Karpas-422 (cell line): ENCODE data around the gene TFIP11. TPM values are rescaled to one million over a fixed set of nuclear protein-coding genes. Genes with fewer than 3 reads are reported as not detected.

ENCODE experiments used
- DNase-seq: peaks from one replicate; pipeline ENCODE4 v3.0.0-alpha.2; 2015
- H2AFZ ChIP-seq: fragments of 200-600 bp; sonication (generic); 2 replicates; pipeline ENCODE4 v1.6.1; 2014; ENCODE audit warnings: antibody characterized with exemption, low read length, mixed read lengths
- H3K27ac ChIP-seq: fragments of 200-600 bp; sonication (generic); 2 replicates; pipeline ENCODE4 v1.5.1; 2014; ENCODE audit warnings: mild to moderate bottlenecking, low read length, moderate library complexity
- H3K27me3 ChIP-seq: fragments of 200-600 bp; sonication (generic); 2 replicates; pipeline ENCODE4 v1.6.1; 2014; ENCODE audit warnings: low read length, mixed read lengths
- H3K36me3 ChIP-seq: fragments of 200-600 bp; sonication (generic); 2 replicates; pipeline ENCODE4 v1.6.1; 2014; ENCODE audit warnings: low read length, mixed read lengths; ENCODE audit not compliant: insufficient read depth
- H3K4me1 ChIP-seq: fragments of 200-600 bp; sonication (generic); 2 replicates; pipeline ENCODE4 v1.6.1; 2014; ENCODE audit warnings: mild to moderate bottlenecking, low read length, mixed read lengths
- H3K4me2 ChIP-seq: fragments of 200-600 bp; sonication (generic); 2 replicates; pipeline ENCODE4 v1.6.1; 2014; ENCODE audit warnings: low read length, low read depth, mild to moderate bottlenecking; ENCODE audit not compliant: poor library complexity, severe bottlenecking
- H3K4me3 ChIP-seq: fragments of 200-600 bp; sonication (generic); 2 replicates; pipeline ENCODE4 v1.5.1; 2014; ENCODE audit warnings: mild to moderate bottlenecking, antibody characterized with exemption, low read length, mixed read lengths
- H3K79me2 ChIP-seq: fragments of 200-600 bp; sonication (generic); 2 replicates; pipeline ENCODE4 v1.6.1; 2014; ENCODE audit warnings: mild to moderate bottlenecking, low read length, mixed read lengths
- H3K9ac ChIP-seq: fragments of 200-600 bp; sonication (generic); 2 replicates; pipeline ENCODE4 v1.6.0; 2014; ENCODE audit warnings: low read length
- H3K9me2 ChIP-seq: fragments of 200-600 bp; sonication (generic), shearing (Covaris generic); replicated peaks from 2 replicates; pipeline ENCODE4 v1.6.0; 2014; ENCODE audit warnings: mild to moderate bottlenecking, low read length, moderate library complexity; ENCODE audit not compliant: insufficient read depth
- H3K9me3 ChIP-seq: fragments of 300-700, 200-600 bp; sonication (generic); 2 replicates; pipeline ENCODE4 v1.6.1; 2014; ENCODE audit warnings: low read length, mixed read lengths
- H4K20me1 ChIP-seq: fragments of 200-600 bp; sonication (generic); 2 replicates; pipeline ENCODE4 v1.6.1; 2014; ENCODE audit warnings: mild to moderate bottlenecking, antibody characterized with exemption, low read length, low read depth; ENCODE audit not compliant: insufficient read depth
- total RNA-seq: library from RNA; depleted of rRNA; stranded (reverse); fragments of >200 nt; shearing (Covaris generic); gene quantifications from 2 replicates; pipeline ENCODE4 v1.2.3, GENCODE V29; 2014; ENCODE audit warnings: low replicate concordance

TFIP11 gene
- total RNA-seq, 1 experiment from 2014 or later, result 46.0 TPM

GRCh38 chr22:26547426-26547825, 35.2 kb upstream of the TFIP11 start:
- H3K36me3 ChIP-seq, result no peaks in the 10 kb centered on the region
- H3K4me1 ChIP-seq, result peaks cover 52% of the 10 kb centered on the region
- H3K27me3 ChIP-seq, result no peaks in the 10 kb centered on the region
- H3K27ac ChIP-seq, result 0 out of 2 replicates have a peak overlapping the region, but pooled peaks have one; percentile 22
- DNase-seq, result no peak
- no peak overlapping the region for H3K4me3 ChIP-seq
- H3K79me2 ChIP-seq, result peaks cover 79% of the 10 kb centered on the region
- no peak overlapping the region for H3K9ac ChIP-seq
- no peaks in the 10 kb centered on the region for H3K9me3 ChIP-seq
- no peaks in the 10 kb centered on the region for H3K9me2 ChIP-seq
- H3K4me2 ChIP-seq, result no peak overlapping the region
- H4K20me1 ChIP-seq, result no peaks in the 10 kb centered on the region
- H2AFZ ChIP-seq, result no peak overlapping the region

GRCh38 chr22:26546282-26546681, 34.0 kb upstream of the TFIP11 start:
- peaks cover 42% of the 10 kb centered on the region for H3K4me1 ChIP-seq
- no peaks in the 10 kb centered on the region for H3K9me3 ChIP-seq
- H3K27me3 ChIP-seq, result no peaks in the 10 kb centered on the region
- H3K79me2 ChIP-seq, result peaks cover 68% of the 10 kb centered on the region
- H3K9ac ChIP-seq, result 0 out of 2 replicates have a peak overlapping the region, but pooled peaks have one; percentile 6
- H4K20me1 ChIP-seq, result no peaks in the 10 kb centered on the region
- H3K4me2 ChIP-seq, result no peak overlapping the region
- no peaks in the 10 kb centered on the region for H3K9me2 ChIP-seq
- no peaks in the 10 kb centered on the region for H3K36me3 ChIP-seq
- no peak overlapping the region for H3K4me3 ChIP-seq
- no peak overlapping the region for H2AFZ ChIP-seq
- H3K27ac ChIP-seq, result peak overlapping the region; percentile 57
- no peak for DNase-seq

GRCh38 chr22:26545827-26546226, 33.6 kb upstream of the TFIP11 start:
- Histone ChIP-seq H2AFZ (no peak overlapping the region), H4K20me1 (no peaks in the 10 kb centered on the region), H3K79me2 (peaks cover 64% of the 10 kb centered on the region), H3K27ac (peak overlapping the region; percentile 57), H3K9me2 (no peaks in the 10 kb centered on the region), H3K9me3 (no peaks in the 10 kb centered on the region), H3K4me3 (no peak overlapping the region), H3K4me1 (peaks cover 38% of the 10 kb centered on the region), H3K27me3 (no peaks in the 10 kb centered on the region), H3K4me2 (no peak overlapping the region), H3K36me3 (no peaks in the 10 kb centered on the region), H3K9ac (no peak overlapping the region)
- DNase-seq, result no peak

- Histone ChIP-seq H3K36me3 (0 out of 2 replicates have a peak, but pooled peaks cover 2% of the 10 kb centered on the region), H3K9me3 (no peaks in the 10 kb centered on the region), H3K4me1 (peaks cover 33% of the 10 kb centered on the region), H2AFZ (no peak overlapping the region), H3K4me3 (no peak overlapping the region), H3K9me2 (no peaks in the 10 kb centered on the region), H3K79me2 (peaks cover 59% of the 10 kb centered on the region), H3K27ac (peak overlapping the region; percentile 57; the same call in 1 of the 2 replicates), H3K9ac (no peak overlapping the region), H3K27me3 (no peaks in the 10 kb centered on the region), H3K4me2 (no peak overlapping the region), H4K20me1 (no peaks in the 10 kb centered on the region)
- no peak for DNase-seq
Observed at GRCh38 chr22:26545385-26545784, 33.1 kb upstream of the TFIP11 start.

- no peak overlapping the region for H3K4me3 ChIP-seq
- no peak overlapping the region for H3K9ac ChIP-seq
- H3K27me3 ChIP-seq, result no peaks in the 10 kb centered on the region
- H3K79me2 ChIP-seq, result peaks cover 54% of the 10 kb centered on the region
- H3K4me1 ChIP-seq, result peaks cover 28% of the 10 kb centered on the region
- H3K9me3 ChIP-seq, result no peaks in the 10 kb centered on the region
- peak overlapping the region; percentile 46 for H3K27ac ChIP-seq
- DNase-seq, result no peak
- 0 out of 2 replicates have a peak, but pooled peaks cover 2% of the 10 kb centered on the region for H3K36me3 ChIP-seq
- H4K20me1 ChIP-seq, result no peaks in the 10 kb centered on the region
- no peak overlapping the region for H2AFZ ChIP-seq
- H3K4me2 ChIP-seq, result no peak overlapping the region
- H3K9me2 ChIP-seq, result no peaks in the 10 kb centered on the region
Observed at GRCh38 chr22:26544489-26544888, 32.2 kb upstream of the TFIP11 start.

- no peak overlapping the region for H3K4me3 ChIP-seq
- 0 out of 2 replicates have a peak, but pooled peaks cover 2% of the 10 kb centered on the region for H3K36me3 ChIP-seq
- H3K27ac ChIP-seq, result no peak overlapping the region
- H3K4me2 ChIP-seq, result no peak overlapping the region
- peaks cover 20% of the 10 kb centered on the region for H3K4me1 ChIP-seq
- DNase-seq, result no peak
- no peak overlapping the region for H2AFZ ChIP-seq
- peaks cover 40% of the 10 kb centered on the region for H3K79me2 ChIP-seq
- H3K9me2 ChIP-seq, result no peaks in the 10 kb centered on the region
- H3K9me3 ChIP-seq, result no peaks in the 10 kb centered on the region
- no peaks in the 10 kb centered on the region for H3K27me3 ChIP-seq
- H3K9ac ChIP-seq, result no peak overlapping the region
- H4K20me1 ChIP-seq, result no peaks in the 10 kb centered on the region
Observed at GRCh38 chr22:26542831-26543230, 30.6 kb upstream of the TFIP11 start.

- DNase-seq, result no peak
- Histone ChIP-seq H2AFZ (no peak overlapping the region), H3K4me2 (no peak overlapping the region), H3K4me1 (peaks cover 13% of the 10 kb centered on the region), H3K36me3 (peaks cover 6% of the 10 kb centered on the region; the same call in 1 of the 2 replicates), H4K20me1 (no peaks in the 10 kb centered on the region), H3K9ac (no peak overlapping the region), H3K27me3 (no peaks in the 10 kb centered on the region), H3K27ac (no peak overlapping the region), H3K79me2 (peaks cover 28% of the 10 kb centered on the region), H3K4me3 (no peak overlapping the region), H3K9me3 (no peaks in the 10 kb centered on the region), H3K9me2 (no peaks in the 10 kb centered on the region)
Observed at GRCh38 chr22:26541167-26541819, 29.0 kb upstream of the TFIP11 start.

GRCh38 chr22:26540119-26540518, 27.8 kb upstream of the TFIP11 start:
- H3K4me2 ChIP-seq, result no peak overlapping the region
- H3K9me3 ChIP-seq, result no peaks in the 10 kb centered on the region
- H3K79me2 ChIP-seq, result peaks cover 16% of the 10 kb centered on the region
- H3K27me3 ChIP-seq, result no peaks in the 10 kb centered on the region
- peak overlapping the region; percentile 9; the same call in 1 of the 2 replicates for H3K27ac ChIP-seq
- H3K4me3 ChIP-seq, result no peak overlapping the region
- no peak for DNase-seq
- no peaks in the 10 kb centered on the region for H4K20me1 ChIP-seq
- peaks cover 21% of the 10 kb centered on the region for H3K4me1 ChIP-seq
- H3K9me2 ChIP-seq, result no peaks in the 10 kb centered on the region
- peaks cover 6% of the 10 kb centered on the region; the same call in 1 of the 2 replicates for H3K36me3 ChIP-seq
- no peak overlapping the region for H2AFZ ChIP-seq
- H3K9ac ChIP-seq, result no peak overlapping the region
